Tibial artery (tissue), 4 donors: ENCODE data around the gene ARPC4.
A peak's percentile ranks its signal among the peaks of the same experiment; 100 is the strongest.

Experiments
- DNase-seq, 2 donors: peaks; one replicate each; pipeline ENCODE4 v3.0.0-alpha.2; 2019
- H3K27ac ChIP-seq, 2 donors: fragments of 200-600 bp; sonication (generic) in 1 of 2; 1 replicate in 1 of 2; 2 replicates in 1 of 2; pipeline ENCODE4 v1.5.1; 2018 to 2019; ENCODE audit warnings: mild to moderate bottlenecking in 1 of 2
- H3K27me3 ChIP-seq, 2 donors: fragments of 200-600 bp; sonication (generic) in 1 of 2; one replicate each; pipeline versions ENCODE4 v1.5.1 to v1.6.0; 2016 to 2019
- H3K36me3 ChIP-seq, 3 donors: fragments of 200-600 bp; sonication (generic) in 2 of 3; one replicate each; pipeline ENCODE4 v1.5.1; 2016 to 2019; ENCODE audit warnings: mild to moderate bottlenecking in 2 of 3
- H3K4me1 ChIP-seq, 4 donors: fragments of 200-600 bp; sonication (generic) in 2 of 4; 1 replicate in 3 of 4; 2 replicates in 1 of 4; pipeline ENCODE4 v1.5.1; 2016 to 2019
- H3K4me3 ChIP-seq, 2 donors: fragments of 200-600 bp; sonication (generic) in 1 of 2; 1 replicate in 1 of 2; 2 replicates in 1 of 2; pipeline ENCODE4 v1.5.1; 2018 to 2019; ENCODE audit warnings: mild to moderate bottlenecking in 2 of 2
- H3K9me3 ChIP-seq, 3 donors: fragments of 200-600 bp; sonication (generic) in 1 of 3; one replicate each; pipeline ENCODE4 v1.5.1; 2016 to 2019
- intact Hi-C: fragments of 100-400 bp; cut with DNase I; formaldehyde crosslinking; loops from one replicate; pipeline ENCODE4 v1.15.0; 2023; ENCODE audit warnings: low total_unique reads
- TF ChIP-seq, protein P1 (sequence below), 2 experiments: fragments of 200-600 bp in 1 of 2; fragments of 450-650 bp in 1 of 2; IDR thresholded peaks; one replicate each; pipeline ENCODE4 v1.5.1; 2017 to 2019; ENCODE audit warnings: antibody characterized with exemption in 2 of 2, mild to moderate bottlenecking in 1 of 2, moderate library complexity in 1 of 2

ARPC4 gene

DNA sequence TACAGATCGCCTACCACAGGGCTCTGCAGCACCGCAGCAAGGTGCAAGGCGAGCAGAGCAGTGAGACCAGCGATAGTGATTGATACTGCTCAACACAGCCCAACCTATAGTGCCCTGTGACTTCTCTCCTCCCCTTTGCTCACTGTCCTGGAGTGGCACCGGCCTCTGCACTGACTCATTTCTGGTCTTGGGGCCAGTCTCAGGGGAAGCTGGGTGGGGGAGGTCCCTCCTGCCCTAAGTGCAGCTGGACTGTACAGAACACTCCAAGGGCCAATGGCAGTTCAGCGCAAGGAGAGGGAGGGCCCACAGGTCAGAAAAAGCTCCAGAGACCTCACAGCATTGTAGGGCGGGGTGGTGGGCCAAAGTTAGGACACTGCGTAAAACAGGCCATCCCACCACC is 45.6 kb upstream of the ARPC4 start:
- peaks cover 52 to 73% (median 64%) of the 10 kb centered on the region in 3 donors for H3K36me3 ChIP-seq
- H3K4me3 ChIP-seq, result no peak overlapping the region
- no peak overlapping the region for H3K27ac ChIP-seq
- DNase-seq, result no peak
- TF ChIP-seq, protein P1, sequence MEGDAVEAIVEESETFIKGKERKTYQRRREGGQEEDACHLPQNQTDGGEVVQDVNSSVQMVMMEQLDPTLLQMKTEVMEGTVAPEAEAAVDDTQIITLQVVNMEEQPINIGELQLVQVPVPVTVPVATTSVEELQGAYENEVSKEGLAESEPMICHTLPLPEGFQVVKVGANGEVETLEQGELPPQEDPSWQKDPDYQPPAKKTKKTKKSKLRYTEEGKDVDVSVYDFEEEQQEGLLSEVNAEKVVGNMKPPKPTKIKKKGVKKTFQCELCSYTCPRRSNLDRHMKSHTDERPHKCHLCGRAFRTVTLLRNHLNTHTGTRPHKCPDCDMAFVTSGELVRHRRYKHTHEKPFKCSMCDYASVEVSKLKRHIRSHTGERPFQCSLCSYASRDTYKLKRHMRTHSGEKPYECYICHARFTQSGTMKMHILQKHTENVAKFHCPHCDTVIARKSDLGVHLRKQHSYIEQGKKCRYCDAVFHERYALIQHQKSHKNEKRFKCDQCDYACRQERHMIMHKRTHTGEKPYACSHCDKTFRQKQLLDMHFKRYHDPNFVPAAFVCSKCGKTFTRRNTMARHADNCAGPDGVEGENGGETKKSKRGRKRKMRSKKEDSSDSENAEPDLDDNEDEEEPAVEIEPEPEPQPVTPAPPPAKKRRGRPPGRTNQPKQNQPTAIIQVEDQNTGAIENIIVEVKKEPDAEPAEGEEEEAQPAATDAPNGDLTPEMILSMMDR (IDR thresholded peaks at IDR 0.05), result no peak
- H3K9me3 ChIP-seq, result no peaks in the 10 kb centered on the region
- intact Hi-C loops, result no loop called here
- H3K27me3 ChIP-seq, result no peaks in the 10 kb centered on the region
- peaks cover 0 to 30% (median 22%) of the 10 kb centered on the region in 4 donors for H3K4me1 ChIP-seq

DNA sequence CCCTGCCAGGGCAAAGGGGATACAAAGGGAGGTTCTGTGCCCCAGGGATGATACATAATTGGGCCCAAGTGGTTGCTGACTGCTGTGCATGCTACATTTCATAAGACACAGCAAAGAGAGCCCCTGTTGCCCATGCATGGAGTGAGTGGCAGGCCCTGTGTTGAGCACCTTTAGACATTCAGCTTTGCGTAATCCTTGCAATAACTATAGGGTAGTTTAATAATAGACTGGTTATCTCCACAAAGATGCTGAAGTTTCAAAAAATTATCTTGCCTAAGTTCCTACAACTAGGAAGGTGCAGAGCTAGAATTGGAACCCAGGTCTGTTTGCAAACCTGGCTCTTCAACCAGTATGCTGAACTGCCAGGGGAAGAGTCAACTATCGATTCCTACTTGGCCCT is 44.9 kb upstream of the ARPC4 start:
- H3K27ac ChIP-seq, result no peak overlapping the region
- TF ChIP-seq, protein P1 (IDR thresholded peaks at IDR 0.05), result no peak
- peaks cover 0 to 30% (median 22%) of the 10 kb centered on the region in 4 donors for H3K4me1 ChIP-seq
- DNase-seq, result no peak
- intact Hi-C loops, result no loop called here
- no peaks in the 10 kb centered on the region for H3K27me3 ChIP-seq
- peaks cover 45 to 73% (median 63%) of the 10 kb centered on the region in 3 donors for H3K36me3 ChIP-seq
- H3K4me3 ChIP-seq, result no peak overlapping the region
- H3K9me3 ChIP-seq, result no peaks in the 10 kb centered on the region

DNA sequence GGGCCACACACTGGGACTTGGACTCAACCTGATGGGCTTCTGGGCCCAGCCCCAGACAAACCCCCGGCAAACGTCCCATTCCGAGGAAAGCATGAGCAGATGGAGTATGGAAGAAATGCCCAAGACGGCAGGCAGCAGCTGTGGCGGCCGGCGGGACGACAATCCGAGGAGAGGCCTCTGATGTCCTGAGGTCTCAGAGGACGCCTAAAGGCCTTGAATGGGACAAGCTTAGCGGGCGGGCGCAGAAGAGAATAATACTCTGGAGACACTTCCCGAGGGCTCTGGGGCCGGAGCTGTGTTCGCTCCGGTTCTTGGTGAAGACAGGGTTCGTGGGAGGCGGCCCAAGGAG is 43.6 kb upstream of the ARPC4 start:
- no peaks in the 10 kb centered on the region for H3K27me3 ChIP-seq
- peak overlapping the region; percentile 79 to 91 for H3K27ac ChIP-seq
- H3K4me3 ChIP-seq, result peak overlapping the region; percentile 58 to 82
- peaks cover 0 to 30% (median 22%) of the 10 kb centered on the region in 4 donors for H3K4me1 ChIP-seq
- no peaks in the 10 kb centered on the region for H3K9me3 ChIP-seq
- TF ChIP-seq, protein P1 (IDR thresholded peaks at IDR 0.05), result no peak
- no peak for DNase-seq
- H3K36me3 ChIP-seq, result peaks cover 36 to 72% (median 51%) of the 10 kb centered on the region in 3 donors
- intact Hi-C loops, result no loop called here

DNA sequence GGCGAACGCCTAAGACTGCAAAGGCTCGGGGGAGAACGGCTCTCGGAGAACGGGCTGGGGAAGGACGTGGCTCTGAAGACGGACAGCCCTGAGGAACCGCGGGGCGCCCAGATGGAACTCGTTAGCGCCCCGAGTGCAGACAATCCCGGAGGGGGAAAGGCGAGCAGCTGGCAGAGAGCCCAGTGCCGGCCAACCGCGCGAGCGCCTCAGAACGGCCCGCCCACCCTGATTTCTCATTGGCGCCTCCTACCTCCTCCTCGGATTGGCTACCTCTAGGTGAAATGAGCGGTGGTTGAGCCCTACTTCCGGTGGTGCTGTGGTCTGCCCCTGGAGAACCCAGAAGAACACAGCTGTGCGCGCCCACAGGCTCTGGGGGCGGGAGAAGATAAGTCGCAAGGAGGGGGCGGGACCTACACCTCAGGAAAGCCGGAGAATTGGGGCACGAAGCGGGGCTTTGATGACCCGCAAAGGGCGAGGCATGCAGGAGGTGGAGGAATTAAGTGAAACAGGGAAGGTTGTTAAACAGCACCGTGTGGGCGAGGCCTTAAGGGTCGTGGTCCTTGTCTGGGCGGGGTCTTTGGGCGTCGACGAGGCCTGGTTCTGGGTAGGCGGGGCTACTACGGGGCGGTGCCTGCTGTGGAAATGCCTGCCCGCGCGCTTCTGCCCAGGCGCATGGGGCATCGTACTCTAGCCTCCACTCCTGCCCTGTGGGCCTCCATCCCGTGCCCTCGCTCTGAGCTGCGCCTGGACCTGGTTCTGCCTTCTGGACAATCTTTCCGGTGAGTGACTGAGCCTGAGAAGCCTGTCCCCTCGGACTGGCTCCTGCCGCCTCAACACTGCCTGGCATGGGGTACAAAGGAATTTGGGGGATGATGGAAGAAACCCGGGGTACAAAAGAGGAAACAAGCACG is 43.0 kb upstream of the ARPC4 start, which contains the start of gene OGG1:
OGG1 (plus strand) TSS at position 308 of the 911 bp plus-strand sequence; CDS start at position 643, 335 bp downstream.
- H3K4me3 ChIP-seq, result peak within 1 kb of the TSS; percentile 58 to 82
- no peaks in the 10 kb centered on the region for H3K9me3 ChIP-seq
- peaks cover 34 to 72% (median 51%) of the 10 kb centered on the region in 3 donors for H3K36me3 ChIP-seq
- intact Hi-C loops, result no loop called here
- H3K4me1 ChIP-seq, result peaks cover 0 to 30% (median 24%) of the 10 kb centered on the region in 4 donors
- TF ChIP-seq, protein P1 (IDR thresholded peaks at IDR 0.05), result no peak
- DNase-seq, result peak; percentile 98 to 99
- H3K27ac ChIP-seq, result peak within 1 kb of the TSS; percentile 79 to 91
- H3K27me3 ChIP-seq, result no peaks in the 10 kb centered on the region

DNA sequence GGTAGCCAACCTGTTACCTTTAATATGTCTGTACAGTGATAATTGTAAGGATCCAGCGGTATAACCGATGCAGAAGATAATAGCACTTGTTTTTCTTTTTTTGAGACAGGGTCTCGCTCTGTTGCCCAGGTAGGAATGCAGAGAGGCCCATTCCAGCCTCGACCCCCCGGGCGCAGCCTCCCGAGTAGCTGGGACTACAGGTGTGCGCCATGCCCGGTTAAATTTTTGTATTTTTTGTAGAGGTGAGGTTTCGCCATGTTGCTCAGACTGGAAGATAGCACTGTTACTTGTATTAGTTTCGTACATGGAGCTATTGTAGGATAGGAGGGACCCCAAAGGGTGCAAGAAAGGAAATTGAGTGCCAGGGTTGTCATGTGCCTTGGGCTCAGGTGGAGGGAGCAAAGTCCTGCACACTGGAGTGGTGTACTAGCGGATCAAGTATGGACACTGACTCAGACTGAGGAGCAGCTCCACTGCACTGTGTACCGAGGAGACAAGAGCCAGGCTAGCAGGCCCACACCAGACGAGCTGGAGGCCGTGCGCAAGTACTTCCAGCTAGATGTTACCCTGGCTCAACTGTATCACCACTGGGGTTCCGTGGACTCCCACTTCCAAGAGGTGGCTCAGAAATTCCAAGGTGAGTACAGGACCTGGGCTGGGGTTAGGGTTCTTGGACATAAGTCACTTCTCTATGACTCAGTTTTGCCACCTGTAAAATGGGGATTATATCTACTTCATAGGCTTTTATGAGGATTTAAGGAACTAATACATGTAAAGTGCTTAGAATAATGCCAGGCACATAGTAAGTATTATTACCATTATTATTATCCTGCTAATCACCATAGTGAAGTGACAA is 42.1 kb upstream of the ARPC4 start:
- intact Hi-C loops, result no loop called here

More for the DNA sequence above, 42.1 kb upstream of the ARPC4 start:
- Histone ChIP-seq H3K4me1 (peaks cover 0 to 30% (median 25%) of the 10 kb centered on the region in 4 donors), H3K36me3 (peaks cover 26 to 69% (median 43%) of the 10 kb centered on the region in 3 donors), H3K4me3 (peak overlapping the region; percentile 58 to 82), H3K9me3 (no peaks in the 10 kb centered on the region), H3K27ac (peak overlapping the region; percentile 79 to 91), H3K27me3 (no peaks in the 10 kb centered on the region)
- TF ChIP-seq, protein P1 (IDR thresholded peaks at IDR 0.05), result no peak
- no peak for DNase-seq
